GM12801 (cell line): ENCODE data around the gene POLD2.

Experiments
- TF ChIP-seq, protein P1 (sequence below): IDR thresholded peaks from one replicate; pipeline ENCODE4 v1.5.1; 2011; ENCODE audit warnings: control low read depth; ENCODE audit not compliant: insufficient read length; ENCODE audit errors: extremely low read depth

The POLD2 gene

GRCh38 chr7:44139311-44140010, 16.1 kb upstream of the POLD2 start:
- TF ChIP-seq, protein P1, sequence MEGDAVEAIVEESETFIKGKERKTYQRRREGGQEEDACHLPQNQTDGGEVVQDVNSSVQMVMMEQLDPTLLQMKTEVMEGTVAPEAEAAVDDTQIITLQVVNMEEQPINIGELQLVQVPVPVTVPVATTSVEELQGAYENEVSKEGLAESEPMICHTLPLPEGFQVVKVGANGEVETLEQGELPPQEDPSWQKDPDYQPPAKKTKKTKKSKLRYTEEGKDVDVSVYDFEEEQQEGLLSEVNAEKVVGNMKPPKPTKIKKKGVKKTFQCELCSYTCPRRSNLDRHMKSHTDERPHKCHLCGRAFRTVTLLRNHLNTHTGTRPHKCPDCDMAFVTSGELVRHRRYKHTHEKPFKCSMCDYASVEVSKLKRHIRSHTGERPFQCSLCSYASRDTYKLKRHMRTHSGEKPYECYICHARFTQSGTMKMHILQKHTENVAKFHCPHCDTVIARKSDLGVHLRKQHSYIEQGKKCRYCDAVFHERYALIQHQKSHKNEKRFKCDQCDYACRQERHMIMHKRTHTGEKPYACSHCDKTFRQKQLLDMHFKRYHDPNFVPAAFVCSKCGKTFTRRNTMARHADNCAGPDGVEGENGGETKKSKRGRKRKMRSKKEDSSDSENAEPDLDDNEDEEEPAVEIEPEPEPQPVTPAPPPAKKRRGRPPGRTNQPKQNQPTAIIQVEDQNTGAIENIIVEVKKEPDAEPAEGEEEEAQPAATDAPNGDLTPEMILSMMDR: no peak

- TF ChIP-seq, protein P1: no peak
Measured at GRCh38 chr7:44138698-44139097, 15.3 kb upstream of the POLD2 start.

GRCh38 chr7:44136731-44137130, 13.4 kb upstream of the POLD2 start:
- TF ChIP-seq, protein P1: no peak

GRCh38 chr7:44134943-44135628, 11.7 kb upstream of the POLD2 start:
- TF ChIP-seq, protein P1: no peak

GRCh38 chr7:44133295-44133694, 9.9 kb upstream of the POLD2 start:
- TF ChIP-seq, protein P1: no peak

DNA sequence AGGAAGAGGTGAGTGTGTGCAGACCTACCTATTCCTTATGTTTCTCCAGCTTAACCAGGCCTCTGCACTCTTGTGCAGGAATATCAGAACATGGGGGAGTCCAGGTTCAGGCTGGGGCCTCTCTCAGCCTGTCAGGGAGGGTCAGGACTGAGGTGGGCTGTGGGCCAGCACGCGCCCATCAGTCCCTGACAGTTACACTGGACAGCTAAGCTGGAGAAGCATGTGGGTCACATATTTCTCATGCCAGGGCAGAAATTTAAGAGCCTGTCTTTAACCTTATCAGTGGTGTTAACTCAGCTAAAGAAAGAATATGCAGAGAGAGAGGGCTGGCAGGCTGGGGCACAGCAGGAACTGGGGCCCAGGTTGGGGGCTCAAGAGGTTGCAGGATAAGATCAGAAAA, 8.7 kb upstream of the POLD2 start:
- TF ChIP-seq, protein P1: no peak

GRCh38 chr7:44131173-44132029, 8.1 kb upstream of the POLD2 start:
- TF ChIP-seq, protein P1: no peak
